Adipose tissue (tissue), 3 donors: ENCODE measurements around the gene ALKBH4. TPM values are rescaled to one million over a fixed set of nuclear protein-coding genes. Genes with fewer than 3 reads are reported as not detected.

ENCODE experiments used
- H3K27ac ChIP-seq: one replicate; pipeline ENCODE4 v1.5.1; 2013; ENCODE audit warnings: low read depth, low read length
- WGBS, 3 donors: extraction: QIAGEN DNeasy Blood & Tissue Kit; methylation state at CpG; one replicate each; pipeline ENCODE4 v1.1.7; 2013; 5-methylcytosine and 5-hydroxymethylcytosine counted together
- polyA plus RNA-seq, 3 donors: library from polyadenylated mRNA; stranded (reverse); fragments of 200-250 nt; gene quantifications; one replicate each; pipeline ENCODE4 v1.2.3, GENCODE V29; 2013
- donor health status: healthy with polysubstance abuse.
- donor health status: Bipolar disorder and iron deficiency.
- donor health status: healthy.

The ALKBH4 gene
- polyA plus RNA-seq, 3 donors, result 4.5 to 6.8 (median 5.7) TPM

DNA sequence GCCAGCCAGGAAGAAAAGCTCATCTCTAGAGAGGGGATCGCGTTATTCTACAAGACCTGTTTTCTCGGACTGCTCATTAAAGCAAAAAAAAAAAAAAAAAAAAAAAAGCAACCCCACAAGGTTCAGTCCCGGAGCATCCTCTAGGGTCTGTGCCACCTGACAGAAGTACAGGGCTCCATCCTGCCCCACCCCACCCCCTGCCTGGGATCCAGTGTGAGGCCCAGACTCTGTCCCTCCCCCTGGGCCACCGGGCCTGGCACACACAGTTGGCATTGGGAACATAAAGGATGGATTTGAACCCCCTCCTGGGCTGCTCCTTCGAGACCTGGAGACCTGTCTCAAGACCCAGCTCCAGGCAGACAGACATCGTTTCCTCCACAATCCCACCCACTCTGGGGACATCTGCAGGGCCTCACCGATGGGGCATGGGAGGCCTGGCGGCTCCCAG, 30.6 kb downstream of the ALKBH4 start:
- H3K27ac ChIP-seq, result no peak overlapping the region
- WGBS, 3 donors, result 20 to 33% (median 21%) methylated on average over 9 of the region's 9 CpGs

DNA sequence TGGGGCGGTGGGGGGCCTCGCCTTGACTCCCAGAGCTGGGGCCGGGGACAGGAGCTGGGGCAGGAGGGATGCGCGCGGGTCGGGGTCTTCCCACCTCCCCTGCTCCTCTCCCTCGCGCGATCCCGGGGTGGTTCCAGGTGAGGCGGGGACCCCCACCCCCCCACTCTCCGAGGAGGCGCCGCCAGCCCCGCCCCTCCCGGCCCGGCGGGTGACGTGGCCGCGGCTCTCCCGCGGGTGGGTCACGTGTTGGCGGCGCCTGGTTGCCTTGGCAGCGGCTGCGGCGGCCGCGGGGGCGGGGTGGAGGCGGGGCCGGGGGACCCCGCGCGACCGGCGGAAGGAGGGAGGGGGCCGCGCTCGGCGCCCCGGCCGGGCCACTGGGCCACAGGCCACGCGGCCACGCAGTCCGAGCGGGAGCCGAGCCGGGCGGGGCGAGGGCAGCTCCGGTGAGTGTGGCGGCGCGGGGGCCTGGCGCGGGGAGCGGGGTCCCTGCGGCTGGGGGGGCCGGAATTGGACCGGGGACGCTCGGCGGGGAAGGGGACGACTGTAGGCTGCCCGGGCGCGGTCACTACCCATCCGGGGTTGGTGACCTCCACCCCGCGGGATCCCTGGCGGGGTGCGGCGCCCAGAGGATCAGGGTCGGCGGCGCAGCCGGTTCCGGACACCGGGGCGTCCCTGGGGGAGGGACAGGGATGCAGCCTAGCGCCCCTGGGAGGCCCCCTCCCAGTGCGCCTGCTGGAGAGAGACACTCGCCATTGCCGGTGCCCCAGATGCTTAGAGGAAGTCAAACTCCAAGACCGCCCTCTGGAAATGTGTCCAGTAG, 31.2 kb downstream of the ALKBH4 start, which contains the start of gene ORAI2:
Gene ORAI2, plus strand, starts transcription at position 357 of the 820 bp plus-strand sequence. CDS start 5,382 bp downstream, outside the sequence.
- no peak within 1 kb of the TSS for H3K27ac ChIP-seq
- WGBS, 3 donors, result 1% methylated on average over 29 to 89 of the region's 90 CpGs

DNA sequence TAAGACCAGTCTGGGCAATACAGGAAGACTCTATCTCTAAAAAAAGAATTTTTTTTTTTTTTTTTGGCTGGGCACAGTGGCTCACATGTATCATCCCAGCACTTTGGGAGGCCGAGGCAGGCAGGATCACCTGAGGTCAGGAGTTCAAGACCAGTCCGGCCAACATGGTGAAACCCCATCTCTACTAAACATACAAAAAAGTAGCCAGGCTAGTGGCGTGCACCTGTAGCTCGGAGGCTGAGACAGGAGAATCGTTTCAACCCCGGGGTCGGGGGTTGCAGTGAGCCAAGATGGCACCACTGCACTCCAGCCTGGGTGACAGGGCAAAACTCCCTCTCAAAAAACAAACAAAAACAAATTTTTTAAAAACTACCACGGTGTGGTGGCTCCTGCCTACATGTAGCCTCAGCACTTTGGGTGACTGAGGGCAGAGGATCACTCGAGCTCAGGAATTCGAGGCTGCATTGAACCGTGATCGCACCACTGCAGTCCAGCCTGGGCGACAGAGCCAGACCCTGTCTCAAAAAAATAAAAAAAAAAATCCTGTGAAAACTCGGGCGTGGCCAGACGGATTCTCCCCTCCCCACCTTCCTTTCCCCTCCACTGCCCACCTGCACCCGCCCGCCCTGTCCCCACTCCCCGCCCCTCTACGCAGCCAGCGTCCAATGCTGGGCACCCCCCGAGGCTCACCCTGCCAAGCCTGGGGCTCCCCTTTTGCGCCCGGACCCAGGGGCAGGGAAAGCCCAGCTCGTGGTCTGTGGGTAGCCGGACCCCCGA, 32.0 kb downstream of the ALKBH4 start:
- WGBS, 3 donors, result 18 to 36% (median 36%) methylated on average over 24 to 27 of the region's 27 CpGs
- H3K27ac ChIP-seq, result no peak overlapping the region

DNA sequence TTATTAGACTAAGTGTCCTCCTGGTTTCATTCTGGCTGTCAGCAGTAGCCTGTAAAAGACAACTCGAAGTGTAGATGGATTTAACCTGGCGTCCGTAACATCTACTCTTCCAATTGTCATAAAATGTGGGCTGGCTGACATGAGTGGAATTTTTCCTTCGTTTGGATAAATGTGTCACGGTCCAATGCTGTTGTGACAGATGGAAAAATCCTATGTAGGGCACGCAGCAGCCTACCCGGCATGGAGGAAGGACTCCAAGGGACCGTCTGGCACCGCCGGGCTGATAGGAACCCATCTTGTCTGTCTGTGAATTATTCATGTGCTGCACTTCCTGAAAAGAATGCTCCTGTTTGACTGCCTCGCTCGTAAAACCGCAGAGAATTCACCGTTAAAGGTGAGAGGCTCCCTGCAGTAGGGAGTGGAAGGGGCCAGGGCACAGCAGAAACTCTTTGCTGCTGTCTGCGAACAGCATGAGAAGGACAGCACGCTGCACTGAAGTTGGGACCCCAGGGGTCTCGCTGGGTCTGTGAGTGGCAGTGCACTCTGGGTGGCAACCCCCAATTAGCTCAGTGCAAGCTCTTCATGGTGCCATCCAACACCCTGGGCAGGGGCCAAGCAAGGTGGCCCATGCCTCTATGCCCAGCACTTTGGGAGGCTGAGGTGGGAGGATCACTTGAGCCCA, 32.9 kb downstream of the ALKBH4 start:
- peak overlapping the region; percentile 6 for H3K27ac ChIP-seq
- WGBS, 3 donors, result 38 to 57% (median 40%) methylated on average over 17 of the region's 17 CpGs

DNA sequence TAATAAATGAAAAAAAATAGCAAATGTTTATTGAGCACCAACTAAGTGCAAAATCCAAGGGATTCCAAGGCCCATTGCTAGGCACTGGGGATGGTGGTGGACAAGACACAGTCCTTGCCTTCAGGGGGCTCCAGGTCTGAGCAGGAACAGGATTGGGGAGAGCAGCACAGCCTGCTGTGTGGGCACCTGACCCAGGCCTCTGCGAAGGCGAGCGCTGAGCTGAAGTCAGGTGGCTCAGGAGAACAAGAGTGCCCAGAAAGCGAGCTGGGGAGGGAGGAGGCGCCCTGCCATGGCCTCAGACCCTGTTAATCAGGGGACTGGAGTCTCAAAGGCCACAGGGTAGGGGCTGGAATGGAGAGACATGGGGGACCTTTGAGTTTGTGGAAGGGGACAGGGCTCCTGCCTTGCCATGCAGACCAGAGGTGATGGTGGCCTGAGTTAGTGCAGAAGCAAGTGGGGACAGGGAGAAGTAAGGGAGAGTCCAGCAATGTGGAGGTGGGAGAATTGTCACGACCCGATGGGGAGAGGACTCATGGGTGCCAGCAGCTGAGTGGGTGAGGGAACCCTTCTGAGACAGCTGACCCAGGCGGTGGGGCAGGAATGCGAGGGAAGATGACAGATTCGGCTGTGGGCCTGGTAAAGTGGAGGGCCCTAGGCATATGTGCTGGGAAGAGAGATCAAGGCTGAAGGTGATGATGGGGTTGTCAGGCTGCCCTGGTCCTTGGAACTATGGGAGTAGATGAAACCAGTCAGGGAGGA, 35.3 kb downstream of the ALKBH4 start:
- no peak overlapping the region for H3K27ac ChIP-seq
- WGBS, 3 donors, result 91 to 94% (median 94%) methylated on average over 10 of the region's 10 CpGs

DNA sequence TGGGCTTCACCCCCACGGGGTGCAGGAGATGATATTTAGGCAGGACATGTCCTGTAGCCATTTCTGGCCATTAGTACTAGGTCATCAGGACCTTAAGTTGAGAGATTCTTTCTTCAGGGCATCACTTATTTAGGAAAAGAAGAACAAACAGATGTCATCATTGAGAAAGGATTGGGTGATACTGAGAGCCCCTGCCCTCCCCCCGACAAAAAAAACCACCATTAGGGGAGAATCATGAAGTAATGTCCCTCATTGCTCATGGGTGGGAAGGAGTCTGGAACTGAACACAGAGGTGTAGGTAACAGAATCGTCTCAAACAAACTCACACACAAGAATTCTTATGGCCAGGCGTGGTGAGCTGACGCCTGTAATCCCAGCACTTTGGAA, 37.7 kb downstream of the ALKBH4 start:
- 72 to 91% (median 79%) methylated on average over 5 of the region's 5 CpGs for WGBS, 3 donors
- no peak overlapping the region for H3K27ac ChIP-seq

DNA sequence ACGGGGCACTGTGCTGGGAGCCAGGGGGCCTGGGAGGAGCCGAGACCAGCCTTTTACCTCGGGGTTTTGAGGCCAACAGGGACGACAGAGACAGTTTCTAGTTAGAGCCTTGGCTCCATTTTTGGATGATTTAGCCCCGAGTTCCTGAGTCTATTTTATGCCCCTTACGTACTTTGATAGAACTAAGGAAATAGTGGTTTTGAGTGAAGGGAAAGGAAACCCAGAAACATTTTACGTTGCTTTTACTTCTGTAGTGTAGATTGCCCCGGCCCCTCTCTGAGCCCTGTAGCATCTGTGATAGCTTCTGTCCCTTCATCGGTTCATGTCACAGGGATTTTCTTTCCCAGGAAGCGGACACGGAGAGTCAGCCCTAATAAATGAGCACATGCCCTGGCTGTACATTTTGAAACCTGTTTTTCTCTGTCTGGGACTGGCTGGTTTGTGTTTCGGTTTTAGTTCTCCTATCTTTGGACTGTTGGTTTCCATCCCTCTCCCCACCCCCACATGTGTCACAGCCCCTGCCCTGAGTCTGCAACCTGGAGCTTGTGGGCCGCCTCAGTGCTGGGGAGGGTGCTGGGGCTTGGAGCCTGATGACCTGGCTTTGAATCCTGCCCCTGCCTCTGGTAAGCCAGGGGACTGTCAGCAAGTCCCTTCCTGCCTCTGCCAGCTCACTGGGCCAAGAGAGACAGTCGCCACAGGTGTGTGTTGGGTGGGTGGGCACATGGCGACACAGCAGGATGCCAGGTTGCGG, 38.2 kb downstream of the ALKBH4 start:
- WGBS, 3 donors, result 58 to 84% (median 67%) methylated on average over 16 of the region's 16 CpGs
- H3K27ac ChIP-seq, result peak overlapping the region; percentile 85

DNA sequence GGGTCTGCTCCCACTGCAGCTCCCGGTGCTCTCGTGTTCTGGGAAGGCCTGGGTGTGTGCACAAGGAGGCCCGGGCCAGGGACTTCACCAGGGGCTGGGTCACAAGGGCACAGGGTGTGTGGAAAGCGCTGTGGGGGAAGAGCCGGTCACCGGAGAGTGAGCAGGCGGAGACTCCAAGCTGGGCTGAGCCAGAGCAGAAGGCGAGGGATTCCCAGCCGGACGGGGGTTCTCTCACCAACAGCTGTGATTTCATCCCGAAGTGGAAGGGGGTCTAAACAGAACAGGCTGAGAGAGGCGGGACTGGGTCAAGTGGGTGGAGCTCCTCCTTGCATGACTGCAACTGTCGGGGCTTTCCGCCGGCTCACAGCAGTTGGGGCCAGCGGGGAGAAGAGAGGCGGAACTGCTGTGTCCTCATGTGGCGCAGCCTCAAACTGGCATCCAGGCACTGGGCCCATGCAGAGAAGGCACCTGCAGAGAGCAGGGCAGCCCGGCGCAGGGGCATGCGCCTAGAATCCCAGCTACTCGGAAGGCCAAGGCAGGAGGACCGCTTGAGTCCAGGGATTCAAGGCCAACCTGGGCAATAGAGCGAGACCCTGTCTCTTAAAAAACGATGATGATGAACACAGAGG, 38.9 kb downstream of the ALKBH4 start:
- WGBS, 3 donors, result 41 to 79% (median 51%) methylated on average over 24 to 25 of the region's 25 CpGs
- H3K27ac ChIP-seq, result peak overlapping the region; percentile 85

DNA sequence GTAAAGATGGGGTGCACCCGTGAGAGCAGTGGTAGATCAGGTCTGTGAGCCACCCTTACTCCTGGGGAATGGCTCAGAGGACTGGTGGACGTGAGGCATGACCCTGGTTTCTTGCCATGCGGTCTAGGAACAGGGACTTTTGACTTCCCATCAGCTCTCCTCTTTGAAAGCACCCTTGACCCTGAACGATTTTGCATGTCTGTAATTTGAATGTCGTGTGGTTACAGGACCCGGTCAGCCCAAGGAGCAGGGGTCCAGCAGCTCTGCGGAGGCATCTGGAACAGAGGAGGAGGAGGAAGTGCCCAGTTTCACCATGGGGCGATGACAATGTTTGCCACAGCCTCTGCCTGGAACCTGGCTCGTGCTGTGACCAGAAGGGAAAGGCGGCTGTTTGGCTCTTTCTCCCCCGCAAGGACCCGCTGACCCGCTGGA, 39.9 kb downstream of the ALKBH4 start:
- 60 to 87% (median 63%) methylated on average over 12 to 13 of the region's 13 CpGs for WGBS, 3 donors
- no peak overlapping the region for H3K27ac ChIP-seq

DNA sequence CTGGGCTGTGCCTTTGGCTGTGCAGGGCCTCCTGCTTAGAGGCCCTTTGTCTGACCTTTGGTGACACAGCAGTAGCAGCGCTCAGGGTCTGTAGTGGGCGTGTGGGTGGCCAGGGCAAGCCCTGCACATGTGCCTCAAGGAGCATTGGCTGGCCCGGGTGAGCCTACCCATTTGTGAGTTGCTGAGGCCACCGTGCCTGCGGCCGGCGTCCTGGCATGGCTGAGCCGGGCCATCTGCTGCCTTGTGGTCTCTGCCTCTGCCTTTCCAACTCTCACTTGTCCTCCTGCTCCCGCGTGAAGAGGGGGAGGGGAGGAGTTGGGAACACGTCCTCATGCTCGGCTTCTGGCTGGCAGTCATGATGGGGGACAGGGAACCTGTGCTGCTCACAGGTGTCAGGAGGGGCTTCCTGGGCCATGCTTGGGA, 40.5 kb downstream of the ALKBH4 start:
- 62 to 72% (median 71%) methylated on average over 11 to 12 of the region's 12 CpGs for WGBS, 3 donors
- no peak overlapping the region for H3K27ac ChIP-seq

DNA sequence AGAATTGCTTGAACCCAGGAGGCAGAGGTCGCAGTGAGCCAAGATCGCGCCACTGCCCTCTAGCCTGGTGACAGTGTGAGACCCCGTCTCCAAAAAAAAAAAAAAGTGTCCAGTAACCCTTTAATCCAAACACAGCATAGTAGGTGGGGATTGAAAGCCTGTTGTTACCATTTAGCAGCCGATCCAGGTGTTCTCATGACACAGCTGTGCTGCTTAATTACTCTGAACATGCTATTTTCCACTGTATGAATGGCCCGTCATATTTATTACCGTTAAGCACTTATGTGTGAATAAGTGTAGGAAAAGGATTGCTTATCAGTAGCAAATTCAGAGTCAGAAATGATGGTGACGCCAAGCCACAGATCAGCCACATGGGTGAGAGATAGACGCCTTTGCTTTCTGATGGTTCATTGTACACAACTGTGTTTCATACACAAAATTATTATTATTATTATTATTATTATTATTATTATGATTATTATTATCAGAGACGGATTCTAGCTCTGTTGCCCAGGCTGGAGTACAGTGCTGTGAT, 42.9 kb downstream of the ALKBH4 start:
- no peak overlapping the region for H3K27ac ChIP-seq
- 89 to 91% (median 89%) methylated on average over 10 of the region's 10 CpGs for WGBS, 3 donors

DNA sequence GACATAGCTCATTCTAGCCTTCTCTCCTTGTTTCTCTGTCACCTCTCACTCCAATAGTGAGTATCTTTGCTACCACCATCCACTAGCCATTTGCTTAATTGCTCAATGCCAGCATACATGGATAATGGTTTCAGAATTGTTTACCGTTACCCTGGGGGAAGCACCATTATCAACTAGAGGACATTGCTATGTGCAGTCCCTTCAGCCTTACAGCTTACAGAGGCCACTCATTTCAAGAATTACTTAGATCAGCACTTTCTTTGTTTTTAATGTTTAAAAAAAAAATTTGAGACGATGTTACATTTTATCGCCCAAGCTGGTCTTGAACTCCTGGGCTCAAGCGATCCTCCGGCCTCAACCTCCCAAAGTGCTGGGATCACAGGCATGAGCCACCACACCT, 46.1 kb downstream of the ALKBH4 start:
- H3K27ac ChIP-seq, result no peak overlapping the region
- WGBS, 3 donors, result 93 to 94% (median 93%) methylated on average over 5 of the region's 5 CpGs

DNA sequence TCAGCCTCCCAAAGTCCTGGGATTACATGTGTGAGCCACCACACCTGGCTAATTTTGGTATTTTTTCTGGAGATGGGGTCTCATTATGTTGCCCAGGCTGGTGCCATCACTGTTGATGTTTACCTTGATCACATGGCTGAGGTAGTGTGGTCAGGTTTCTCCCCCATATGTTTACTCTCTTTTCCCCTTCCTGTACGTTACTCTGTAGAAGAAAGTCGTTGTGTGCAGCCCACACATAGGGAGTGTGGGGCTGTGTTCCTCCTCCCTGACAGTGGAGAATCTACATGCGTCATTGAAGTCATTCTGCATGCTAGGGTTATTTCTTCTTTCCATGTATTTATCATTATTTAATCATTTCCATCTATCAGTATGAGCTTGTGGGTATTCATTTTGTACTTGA, 47.6 kb downstream of the ALKBH4 start:
- WGBS, 3 donors, result 65 to 76% (median 69%) methylated on average over 3 of the region's 3 CpGs
- H3K27ac ChIP-seq, result no peak overlapping the region

DNA sequence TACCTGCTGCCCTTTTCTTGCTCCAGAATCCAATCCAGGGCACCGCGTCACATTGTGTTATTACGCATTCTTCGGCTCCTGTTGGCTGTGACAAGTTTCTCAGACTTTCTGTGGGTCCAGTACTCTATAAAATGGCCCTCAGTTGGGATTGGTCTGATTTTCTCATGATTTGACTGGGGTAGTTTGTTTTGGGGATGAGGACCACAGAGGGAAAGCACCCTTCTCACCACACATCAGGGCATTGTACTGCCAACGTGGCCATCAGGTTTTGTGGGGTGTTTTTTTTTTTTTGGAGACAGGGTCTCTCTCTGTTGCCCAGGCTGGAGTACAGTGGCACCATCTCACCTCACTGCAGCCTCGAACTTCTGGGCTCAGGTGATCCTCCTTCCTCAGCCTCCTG, 48.3 kb downstream of the ALKBH4 start:
- WGBS, 3 donors, result 85 to 94% (median 88%) methylated on average over 6 of the region's 6 CpGs
- H3K27ac ChIP-seq, result no peak overlapping the region

DNA sequence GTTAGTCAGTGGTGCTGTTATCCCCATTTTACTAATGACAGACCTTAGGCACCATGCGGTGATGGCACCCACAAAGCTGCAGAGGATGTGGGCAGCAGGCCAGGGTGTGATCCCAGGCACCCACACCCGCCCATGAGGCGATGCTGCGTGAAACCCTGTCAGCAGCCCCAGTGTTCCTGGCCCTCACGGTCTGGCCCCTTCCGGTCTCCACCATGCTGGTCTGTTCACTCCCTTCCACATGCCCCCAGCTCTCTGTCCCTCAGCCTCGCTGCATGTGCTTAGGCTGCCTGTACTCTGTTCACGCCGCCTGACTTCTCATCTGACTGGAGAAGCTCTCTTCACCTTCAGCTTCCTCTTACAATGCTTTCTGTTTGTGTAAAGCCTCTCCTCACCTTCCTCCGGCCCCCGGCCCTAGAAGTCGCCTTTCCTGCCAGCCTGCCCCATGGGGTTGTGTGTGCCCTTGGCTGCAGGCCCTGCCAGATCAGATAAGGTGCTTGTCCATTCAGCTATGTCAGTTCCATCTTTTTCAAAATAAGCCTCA, 48.9 kb downstream of the ALKBH4 start:
- WGBS, 3 donors, result 56 to 79% (median 64%) methylated on average over 12 of the region's 12 CpGs
- no peak overlapping the region for H3K27ac ChIP-seq

DNA sequence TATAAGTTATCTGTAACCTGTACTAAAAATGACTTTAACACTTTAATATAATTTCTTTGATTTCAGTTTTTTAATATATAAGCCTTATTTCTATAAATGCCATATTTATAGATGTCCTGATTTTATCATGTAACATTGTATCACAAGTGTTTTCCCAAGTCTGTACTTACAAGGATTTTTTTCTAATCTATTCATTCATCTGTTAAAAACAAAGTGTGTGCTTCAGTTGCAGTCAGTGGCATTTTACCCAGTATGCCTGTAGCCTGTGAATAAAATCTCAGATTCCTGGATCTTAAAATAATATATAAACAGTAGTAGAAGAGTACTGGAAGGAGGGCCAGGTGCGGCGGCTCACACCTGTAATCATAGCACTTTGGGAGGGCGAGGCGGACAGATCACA, 51.1 kb downstream of the ALKBH4 start:
- WGBS, 3 donors, result 95 to 97% (median 96%) methylated on average over 4 of the region's 4 CpGs
- no peak overlapping the region for H3K27ac ChIP-seq

DNA sequence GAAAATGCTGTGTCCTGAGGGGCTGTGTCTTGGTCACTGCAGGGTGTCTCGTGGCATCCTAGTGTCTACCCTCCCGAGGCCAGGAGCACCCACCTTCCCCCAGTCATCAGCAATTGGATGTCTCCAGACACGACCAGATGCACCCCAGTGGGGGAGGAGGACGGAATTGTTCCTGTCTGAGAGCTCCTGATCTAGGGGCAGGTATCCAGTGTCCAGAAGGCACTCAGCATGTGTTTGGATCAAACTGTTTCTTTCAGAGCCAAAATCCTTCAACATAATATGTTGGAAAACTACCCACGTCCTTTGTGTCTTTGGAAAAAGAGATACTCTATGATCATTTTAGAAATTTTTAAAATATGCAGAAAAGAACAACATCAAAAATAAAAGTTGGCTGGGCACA, 51.6 kb downstream of the ALKBH4 start:
- H3K27ac ChIP-seq, result no peak overlapping the region
- 71 to 82% (median 79%) methylated on average over 5 of the region's 5 CpGs for WGBS, 3 donors
